Activated B cell treated with CpG ODN at 0.5 μM for 24 hours (primary cell): ENCODE measurements around the gene ST3GAL5. TPM values are rescaled to one million over a fixed set of nuclear protein-coding genes. Genes with fewer than 3 reads are reported as not detected.

ENCODE experiments used
- ATAC-seq: fragments of 200-7000 bp; cut with Tn5 transposase; one replicate; pipeline ENCODE4 v1.10.0; 2021; ENCODE audit warnings: low read depth, mild to moderate bottlenecking, moderate library complexity
- CTCF ChIA-PET: fragments of 350-600 bp; sonication (Branson Sonifier 250); formaldehyde crosslinking; loops from one replicate; lab custom pipeline; 2021; ENCODE audit warnings: antibody characterized with exemption; lab: Charles Lee
- POLR2A ChIA-PET: fragments of 350-600 bp; sonication (Branson Sonifier 250); formaldehyde crosslinking; loops from one replicate; lab custom pipeline; 2021; ENCODE audit warnings: antibody characterized with exemption; lab: Charles Lee
- DNase-seq: peaks from one replicate; pipeline ENCODE4 v3.0.0; 2022
- H3K27ac Mint-ChIP-seq: one replicate; pipeline ENCODE4 v1.8.0; 2020; ENCODE audit warnings: mixed read lengths
- H3K27me3 Mint-ChIP-seq: one replicate; pipeline ENCODE4 v1.8.0; 2021; ENCODE audit warnings: mixed read lengths
- H3K36me3 Mint-ChIP-seq: one replicate; pipeline ENCODE4 v1.8.0; 2021; ENCODE audit warnings: low read depth, mixed read lengths
- H3K4me1 Mint-ChIP-seq: one replicate; pipeline ENCODE4 v1.8.0; 2021; ENCODE audit warnings: mixed read lengths
- H3K4me3 Mint-ChIP-seq: one replicate; pipeline ENCODE4 v1.8.0; 2020; ENCODE audit warnings: mild to moderate bottlenecking, mixed read lengths
- H3K9me3 Mint-ChIP-seq: one replicate; pipeline ENCODE4 v1.8.0; 2020; ENCODE audit warnings: mixed read lengths
- intact Hi-C: fragments of 100-400 bp; cut with micrococcal nuclease; formaldehyde crosslinking; loops from one replicate; pipeline ENCODE4 v1.15.1; 2024
- total RNA-seq: library from RNA; stranded (reverse); gene quantifications from 2 replicates; pipeline ENCODE4 v1.2.3, GENCODE V29; 2022
- TF ChIP-seq, protein P1 (sequence below): fragments of 200-600 bp; IDR thresholded peaks from one replicate; pipeline ENCODE4 v1.8.0; 2022; ENCODE audit warnings: antibody characterized with exemption, mild to moderate bottlenecking

The ST3GAL5 gene
- total RNA-seq, 1 donor from 2014 or later: 70.7 TPM

DNA sequence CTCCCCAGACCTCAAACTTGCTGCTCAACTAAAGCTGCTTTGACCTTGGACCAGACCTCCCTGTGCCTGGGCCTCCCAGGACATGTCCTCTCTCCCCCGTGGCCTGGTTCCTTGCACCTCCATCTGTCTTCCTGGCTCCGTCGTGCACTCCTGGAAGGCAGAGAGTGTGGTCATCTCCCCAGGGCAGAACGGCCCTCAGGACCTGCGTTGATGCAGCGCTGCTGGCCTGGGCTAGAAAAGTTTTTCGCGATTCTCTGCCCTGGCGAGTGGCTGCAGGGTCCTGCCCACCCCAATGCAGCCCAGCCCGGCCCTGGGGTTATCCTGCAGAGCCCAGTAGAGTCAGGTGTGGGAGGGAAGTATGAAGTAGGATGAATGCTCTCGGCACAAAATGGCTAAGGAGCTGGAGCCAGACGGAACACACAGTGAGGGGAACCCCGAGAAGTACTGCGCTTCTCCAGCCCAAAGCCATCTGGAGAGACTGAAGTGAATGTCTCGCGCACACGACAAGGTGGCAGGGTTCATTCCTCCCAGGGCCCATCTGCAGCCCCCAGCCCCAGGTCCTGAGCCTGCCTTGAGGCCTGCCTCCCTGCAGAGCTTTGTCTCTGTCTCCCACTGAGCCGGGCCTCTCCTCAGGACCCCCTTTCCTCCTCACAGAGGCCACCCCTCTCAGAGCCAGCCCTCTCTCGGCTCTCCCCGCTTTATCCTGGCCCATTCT lies 93.3 kb downstream of the ST3GAL5 start:
- no peaks in the 10 kb centered on the region for H3K4me1 Mint-ChIP-seq
- H3K27me3 Mint-ChIP-seq: peaks cover 44% of the 10 kb centered on the region
- TF ChIP-seq, protein P1, sequence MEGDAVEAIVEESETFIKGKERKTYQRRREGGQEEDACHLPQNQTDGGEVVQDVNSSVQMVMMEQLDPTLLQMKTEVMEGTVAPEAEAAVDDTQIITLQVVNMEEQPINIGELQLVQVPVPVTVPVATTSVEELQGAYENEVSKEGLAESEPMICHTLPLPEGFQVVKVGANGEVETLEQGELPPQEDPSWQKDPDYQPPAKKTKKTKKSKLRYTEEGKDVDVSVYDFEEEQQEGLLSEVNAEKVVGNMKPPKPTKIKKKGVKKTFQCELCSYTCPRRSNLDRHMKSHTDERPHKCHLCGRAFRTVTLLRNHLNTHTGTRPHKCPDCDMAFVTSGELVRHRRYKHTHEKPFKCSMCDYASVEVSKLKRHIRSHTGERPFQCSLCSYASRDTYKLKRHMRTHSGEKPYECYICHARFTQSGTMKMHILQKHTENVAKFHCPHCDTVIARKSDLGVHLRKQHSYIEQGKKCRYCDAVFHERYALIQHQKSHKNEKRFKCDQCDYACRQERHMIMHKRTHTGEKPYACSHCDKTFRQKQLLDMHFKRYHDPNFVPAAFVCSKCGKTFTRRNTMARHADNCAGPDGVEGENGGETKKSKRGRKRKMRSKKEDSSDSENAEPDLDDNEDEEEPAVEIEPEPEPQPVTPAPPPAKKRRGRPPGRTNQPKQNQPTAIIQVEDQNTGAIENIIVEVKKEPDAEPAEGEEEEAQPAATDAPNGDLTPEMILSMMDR: no peak
- no peaks in the 10 kb centered on the region for H3K9me3 Mint-ChIP-seq
- H3K27ac Mint-ChIP-seq: no peak overlapping the region
- POLR2A ChIA-PET: no interaction called here
- ATAC-seq (no peak), DNase-seq (no peak)
- H3K36me3 Mint-ChIP-seq: no peaks in the 10 kb centered on the region
- CTCF ChIA-PET: no interaction called here
- no peak overlapping the region for H3K4me3 Mint-ChIP-seq
- intact Hi-C loops: no loop called here

DNA sequence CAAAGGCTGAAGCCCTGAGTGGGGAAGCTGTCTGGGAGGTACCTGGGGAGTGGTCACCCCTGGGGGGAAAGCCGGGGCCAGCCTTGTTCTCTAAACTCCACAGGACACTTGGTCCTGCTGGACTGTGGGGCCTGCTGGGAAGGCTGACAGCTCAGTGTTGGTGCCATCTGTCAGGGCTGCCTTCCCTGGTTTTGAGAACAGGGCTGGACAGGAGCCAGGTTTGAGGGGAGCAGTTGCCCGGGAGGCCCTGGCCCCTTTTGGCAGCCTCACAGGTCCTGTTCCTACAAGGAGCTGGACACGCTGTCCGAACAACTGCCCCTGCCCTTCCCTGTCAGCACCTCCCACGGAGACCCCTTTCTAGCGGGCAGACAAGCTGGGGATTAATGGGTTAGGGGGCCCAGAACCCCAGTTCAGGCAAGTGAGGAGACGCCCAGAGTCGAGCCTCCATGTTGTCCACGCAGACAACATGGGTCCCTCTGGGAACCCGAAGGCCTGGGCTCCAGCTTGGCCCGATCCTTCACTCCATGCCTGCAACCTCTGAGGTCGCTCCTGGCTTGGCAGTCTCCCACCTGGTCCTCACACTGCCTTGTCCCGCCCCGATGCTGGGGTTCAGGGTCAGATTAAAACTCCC lies 94.2 kb downstream of the ST3GAL5 start:
- Mint-ChIP-seq H3K27me3 (peaks cover 36% of the 10 kb centered on the region), H3K27ac (no peak overlapping the region), H3K4me1 (no peaks in the 10 kb centered on the region), H3K4me3 (no peak overlapping the region), H3K36me3 (no peaks in the 10 kb centered on the region), H3K9me3 (no peaks in the 10 kb centered on the region)
- intact Hi-C loops: no loop called here
- POLR2A ChIA-PET: no interaction called here
- CTCF ChIA-PET: no interaction called here
- DNase-seq (no peak), ATAC-seq (no peak)
- TF ChIP-seq, protein P1: no peak

DNA sequence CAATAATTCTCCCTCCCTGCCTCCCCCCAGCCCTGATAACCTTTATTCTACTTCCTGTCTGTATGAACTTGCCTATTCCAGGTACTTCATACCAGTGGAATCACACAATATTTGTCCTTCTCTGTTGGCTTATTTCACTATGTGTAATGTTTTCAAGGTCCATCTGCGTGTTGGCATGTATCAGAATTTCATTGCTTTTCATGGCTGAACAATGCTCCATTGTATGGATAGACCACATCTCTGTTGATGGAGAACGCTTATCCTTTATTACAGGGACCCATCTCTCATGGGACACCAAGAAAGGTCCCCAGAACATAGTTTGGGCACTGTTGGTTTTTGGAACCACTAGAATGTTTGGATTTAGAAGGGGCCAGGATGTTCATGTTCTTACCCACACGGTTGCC lies 94.8 kb downstream of the ST3GAL5 start:
- Mint-ChIP-seq H3K4me3 (no peak overlapping the region), H3K36me3 (no peaks in the 10 kb centered on the region), H3K27me3 (peaks cover 32% of the 10 kb centered on the region), H3K4me1 (no peaks in the 10 kb centered on the region), H3K27ac (no peak overlapping the region), H3K9me3 (no peaks in the 10 kb centered on the region)
- intact Hi-C loops: no loop called here
- ATAC-seq (no peak), DNase-seq (no peak)
- ChIA-PET CTCF (no interaction called here), POLR2A (no interaction called here)
- TF ChIP-seq, protein P1: no peak

DNA sequence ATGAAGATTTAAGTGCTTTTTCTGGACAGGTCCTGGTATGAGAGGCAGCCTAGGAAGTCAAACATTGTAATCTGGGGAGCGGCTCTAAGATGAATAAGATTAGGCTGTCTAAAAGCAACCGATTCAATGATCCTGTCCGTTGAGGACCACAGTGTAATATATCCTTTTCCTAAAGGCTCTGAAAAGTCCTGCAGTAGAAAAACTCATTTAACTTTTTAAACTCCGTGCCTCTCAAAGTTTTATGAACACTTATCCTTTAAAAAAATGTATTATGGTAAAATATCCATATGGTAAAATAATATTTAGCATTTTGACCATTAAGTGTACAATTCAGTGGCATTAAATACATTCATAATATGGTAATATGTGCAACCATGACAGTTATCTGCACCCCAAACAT lies 95.2 kb downstream of the ST3GAL5 start:
- Mint-ChIP-seq H3K9me3 (no peaks in the 10 kb centered on the region), H3K36me3 (no peaks in the 10 kb centered on the region), H3K4me3 (no peak overlapping the region), H3K4me1 (no peaks in the 10 kb centered on the region), H3K27ac (no peak overlapping the region), H3K27me3 (peaks cover 30% of the 10 kb centered on the region)
- POLR2A ChIA-PET: no interaction called here
- intact Hi-C loops: no loop called here
- CTCF ChIA-PET: interaction anchor here (1.9 kb wide), 1 partner anchor 20 kb away, joined by 4 read pairs; no protein-coding TSS in a partner anchor
- TF ChIP-seq, protein P1: no peak
- no peak for DNase-seq
- ATAC-seq: no peak

DNA sequence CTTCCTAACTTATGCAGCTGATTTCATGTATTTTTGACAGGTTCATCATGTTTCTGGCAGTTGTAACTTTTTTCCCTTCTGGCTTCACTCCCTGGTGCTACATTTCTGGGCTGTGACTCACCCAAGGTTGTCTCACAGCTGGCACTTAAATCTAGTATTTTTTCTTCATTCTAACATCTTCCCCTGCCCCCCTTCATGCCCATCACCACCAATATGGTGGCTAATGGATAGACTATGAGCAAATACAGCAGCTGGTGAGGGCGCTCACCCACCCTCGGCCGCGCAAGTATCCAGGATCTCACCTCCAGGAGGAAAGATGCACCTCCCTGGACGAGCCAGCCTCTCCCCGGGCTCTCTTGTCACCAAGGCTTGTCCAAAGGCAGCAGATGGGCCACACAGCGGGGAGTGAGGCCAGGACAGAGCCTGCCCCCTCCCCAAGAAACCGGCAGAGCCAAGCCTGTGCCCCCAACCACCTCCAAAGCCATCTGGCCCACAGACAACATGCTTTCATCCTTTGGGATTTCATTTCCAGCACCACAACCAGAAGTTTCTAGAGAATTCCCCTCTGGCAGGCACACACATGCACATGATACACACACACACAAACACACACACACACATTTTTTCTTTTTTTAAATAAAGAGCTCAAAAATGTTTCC lies 95.9 kb downstream of the ST3GAL5 start:
- Mint-ChIP-seq H3K9me3 (no peaks in the 10 kb centered on the region), H3K27ac (no peak overlapping the region), H3K4me1 (no peaks in the 10 kb centered on the region), H3K27me3 (peaks cover 25% of the 10 kb centered on the region), H3K4me3 (no peak overlapping the region), H3K36me3 (no peaks in the 10 kb centered on the region)
- ChIA-PET POLR2A (no interaction called here), CTCF (interaction anchor here (1.9 kb wide), 1 partner anchor 21 kb away, joined by 4 read pairs; no protein-coding TSS in a partner anchor)
- no peak for DNase-seq
- ATAC-seq: no peak
- TF ChIP-seq, protein P1: no peak
- intact Hi-C loops: no loop called here
